ENCODE measurements around the gene NUDC.

- no peak for TF ChIP-seq CTCF (IDR thresholded peaks at IDR 0.05)
- TF ChIP-seq SIN3A (IDR thresholded peaks at IDR 0.05; ENCODE audit: borderline replicate concordance, insufficient read depth, low read depth, low read length) = no peak
Measured at GRCh38 chr1:26907071-26907917, 14.2 kb upstream of the NUDC start.

All from Panc1 (cell line).